Measurements from ENCODE around the gene SLC49A3.
A peak's percentile ranks its signal among the peaks of the same experiment; 100 is the strongest.

The SLC49A3 gene

DNA sequence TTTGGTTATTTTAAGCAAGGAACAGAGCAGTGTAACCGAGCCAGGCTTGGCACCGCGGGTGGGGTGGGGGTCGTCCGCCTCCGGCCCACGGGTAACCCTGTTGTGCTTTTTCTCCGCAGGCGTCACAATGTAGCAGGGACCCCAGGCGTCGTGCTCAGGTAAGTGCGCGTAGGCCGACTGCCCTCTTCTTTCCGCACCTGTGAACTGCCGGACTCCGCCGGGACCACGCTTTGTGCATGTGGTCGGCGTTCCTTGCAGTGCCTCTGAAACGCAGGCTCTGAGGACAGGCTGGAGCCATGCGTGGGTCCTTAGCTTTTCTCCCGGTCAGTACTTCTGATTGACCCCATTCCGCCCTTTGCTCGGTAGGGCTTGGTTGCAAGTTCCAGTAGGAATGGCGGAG, 41.6 kb upstream of the SLC49A3 start:
- Histone ChIP-seq H3K4me1 (ENCODE audit: control insufficient read depth, insufficient read depth, low read length, poor library complexity, severe bottlenecking) (peaks cover 4% of the 10 kb centered on the region), H3K9me3 (ENCODE audit: control insufficient read depth, low read length) (no peaks in the 10 kb centered on the region), H3K27ac (ENCODE audit: low read depth, low read length, severe bottlenecking) (no peak overlapping the region), H3K36me3 (ENCODE audit: control insufficient read depth, insufficient read depth, low read length) (peaks cover 80% of the 10 kb centered on the region), H3K4me3 (ENCODE audit: extremely low read depth, insufficient read depth, low read length, poor library complexity, severe bottlenecking) (no peak overlapping the region)
- WGBS, 2 experiments (ENCODE audit: insufficient coverage in 2 of 2), result 94 to 97% methylated on average over 26 to 27 of the region's 27 CpGs

GRCh38 chr4:729336-730315, 40.7 kb upstream of the SLC49A3 start:
- H3K4me3 ChIP-seq (ENCODE audit: extremely low read depth, insufficient read depth, low read length, poor library complexity, severe bottlenecking), result no peak overlapping the region
- 96 to 97% methylated on average over 15 to 16 of the region's 20 CpGs for WGBS, 2 experiments (ENCODE audit: insufficient coverage in 2 of 2)

GRCh38 chr4:727576-727975, 38.6 kb upstream of the SLC49A3 start:
- peaks cover 68% of the 10 kb centered on the region for H3K36me3 ChIP-seq (ENCODE audit: control insufficient read depth, insufficient read depth, low read length)
- WGBS, 2 experiments (ENCODE audit: insufficient coverage in 2 of 2), result 96 to 100% methylated on average over 5 to 6 of the region's 6 CpGs
- H3K9me3 ChIP-seq (ENCODE audit: control insufficient read depth, low read length), result no peaks in the 10 kb centered on the region
- H3K4me3 ChIP-seq (ENCODE audit: extremely low read depth, insufficient read depth, low read length, poor library complexity, severe bottlenecking), result no peak overlapping the region
- no peak overlapping the region for H3K27ac ChIP-seq (ENCODE audit: low read depth, low read length, severe bottlenecking)
- peaks cover 4% of the 10 kb centered on the region for H3K4me1 ChIP-seq (ENCODE audit: control insufficient read depth, insufficient read depth, low read length, poor library complexity, severe bottlenecking)

More at GRCh38 chr4:729336-730315, 40.7 kb upstream of the SLC49A3 start:
- Histone ChIP-seq H3K27ac (ENCODE audit: low read depth, low read length, severe bottlenecking) (no peak overlapping the region), H3K36me3 (ENCODE audit: control insufficient read depth, insufficient read depth, low read length) (peaks cover 71% of the 10 kb centered on the region), H3K4me1 (ENCODE audit: control insufficient read depth, insufficient read depth, low read length, poor library complexity, severe bottlenecking) (peaks cover 4% of the 10 kb centered on the region), H3K9me3 (ENCODE audit: control insufficient read depth, low read length) (no peaks in the 10 kb centered on the region)

DNA sequence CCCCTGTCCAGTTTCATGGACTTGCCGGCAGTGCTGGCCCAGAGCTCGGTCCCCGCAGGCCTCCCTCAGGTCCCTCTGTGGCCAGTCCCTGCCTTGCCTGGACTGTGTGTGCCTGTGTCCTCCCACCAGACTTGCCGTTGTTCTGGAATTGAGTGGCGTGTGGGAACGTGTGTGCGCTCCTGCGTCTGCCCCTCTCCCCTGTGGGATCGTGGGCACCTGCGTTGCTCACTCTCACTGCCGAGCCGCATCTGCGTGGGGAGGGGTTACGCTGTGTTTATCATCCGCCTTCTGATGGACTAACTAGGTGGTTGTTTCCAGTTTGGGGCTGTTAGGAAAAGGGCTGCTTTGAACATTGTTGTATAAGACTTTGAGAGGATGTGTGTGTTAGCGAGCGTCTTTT, 37.9 kb upstream of the SLC49A3 start:
- Histone ChIP-seq H3K4me1 (ENCODE audit: control insufficient read depth, insufficient read depth, low read length, poor library complexity, severe bottlenecking) (peaks cover 4% of the 10 kb centered on the region), H3K9me3 (ENCODE audit: control insufficient read depth, low read length) (no peaks in the 10 kb centered on the region), H3K27ac (ENCODE audit: low read depth, low read length, severe bottlenecking) (no peak overlapping the region), H3K36me3 (ENCODE audit: control insufficient read depth, insufficient read depth, low read length) (peaks cover 72% of the 10 kb centered on the region), H3K4me3 (ENCODE audit: extremely low read depth, insufficient read depth, low read length, poor library complexity, severe bottlenecking) (no peak overlapping the region)
- 91 to 96% methylated on average over 8 to 17 of the region's 17 CpGs for WGBS, 2 experiments (ENCODE audit: insufficient coverage in 2 of 2)

GRCh38 chr4:726235-726787, 37.4 kb upstream of the SLC49A3 start:
- no peak overlapping the region for H3K4me3 ChIP-seq (ENCODE audit: extremely low read depth, insufficient read depth, low read length, poor library complexity, severe bottlenecking)
- 91 to 96% methylated on average over 12 of the region's 16 CpGs for WGBS, 2 experiments (ENCODE audit: insufficient coverage in 2 of 2)
- peaks cover 4% of the 10 kb centered on the region for H3K4me1 ChIP-seq (ENCODE audit: control insufficient read depth, insufficient read depth, low read length, poor library complexity, severe bottlenecking)
- no peak overlapping the region for H3K27ac ChIP-seq (ENCODE audit: low read depth, low read length, severe bottlenecking)
- no peaks in the 10 kb centered on the region for H3K9me3 ChIP-seq (ENCODE audit: control insufficient read depth, low read length)
- peaks cover 76% of the 10 kb centered on the region for H3K36me3 ChIP-seq (ENCODE audit: control insufficient read depth, insufficient read depth, low read length)

- H3K27ac ChIP-seq (ENCODE audit: low read depth, low read length, severe bottlenecking), result no peak overlapping the region
Measured at GRCh38 chr4:725391-726234, 36.7 kb upstream of the SLC49A3 start.

GRCh38 chr4:723751-724530, 35.0 kb upstream of the SLC49A3 start:
- WGBS, 2 experiments (ENCODE audit: insufficient coverage in 2 of 2), result 96% methylated on average over 23 to 24 of the region's 28 CpGs
- peak overlapping the region; percentile 10 for H3K27ac ChIP-seq (ENCODE audit: low read depth, low read length, severe bottlenecking)
- H3K9me3 ChIP-seq (ENCODE audit: control insufficient read depth, low read length), result no peaks in the 10 kb centered on the region

More at GRCh38 chr4:725391-726234, 36.7 kb upstream of the SLC49A3 start:
- peaks cover 75% of the 10 kb centered on the region for H3K36me3 ChIP-seq (ENCODE audit: control insufficient read depth, insufficient read depth, low read length)
- H3K4me1 ChIP-seq (ENCODE audit: control insufficient read depth, insufficient read depth, low read length, poor library complexity, severe bottlenecking), result peaks cover 4% of the 10 kb centered on the region
- no peak overlapping the region for H3K4me3 ChIP-seq (ENCODE audit: extremely low read depth, insufficient read depth, low read length, poor library complexity, severe bottlenecking)
- 95 to 98% methylated on average over 33 to 35 of the region's 41 CpGs for WGBS, 2 experiments (ENCODE audit: insufficient coverage in 2 of 2)
- H3K9me3 ChIP-seq (ENCODE audit: control insufficient read depth, low read length), result no peaks in the 10 kb centered on the region

DNA sequence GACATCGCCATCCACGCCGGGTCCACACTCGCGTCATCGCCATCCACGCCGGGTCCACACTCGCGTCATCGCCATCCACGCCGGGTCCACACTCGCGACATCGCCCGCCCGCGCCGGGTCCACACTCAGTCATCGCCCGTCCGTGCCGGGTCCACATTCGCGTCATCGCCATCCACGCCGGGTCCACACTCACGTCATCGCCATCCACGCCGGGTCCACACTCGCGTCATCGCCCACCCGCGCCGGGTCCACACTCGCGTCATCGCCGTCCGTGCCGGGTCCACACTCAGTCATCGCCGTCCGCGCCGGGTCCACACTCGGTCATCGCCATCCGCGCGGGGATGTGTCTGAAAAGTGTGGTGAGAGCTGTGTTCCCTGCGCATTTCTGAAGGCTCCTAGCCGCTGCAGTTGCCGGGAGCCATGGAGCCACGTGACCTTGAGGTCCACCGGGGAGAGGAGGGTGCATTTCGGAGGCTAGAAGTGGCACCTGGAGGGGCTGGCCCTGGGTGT, 34.0 kb upstream of the SLC49A3 start:
- Histone ChIP-seq H3K27ac (ENCODE audit: low read depth, low read length, severe bottlenecking) (no peak overlapping the region), H3K9me3 (ENCODE audit: control insufficient read depth, low read length) (no peaks in the 10 kb centered on the region), H3K36me3 (ENCODE audit: control insufficient read depth, insufficient read depth, low read length) (peaks cover 61% of the 10 kb centered on the region), H3K4me1 (ENCODE audit: control insufficient read depth, insufficient read depth, low read length, poor library complexity, severe bottlenecking) (peaks cover 4% of the 10 kb centered on the region), H3K4me3 (ENCODE audit: extremely low read depth, insufficient read depth, low read length, poor library complexity, severe bottlenecking) (no peak overlapping the region)
- WGBS, 2 experiments (ENCODE audit: insufficient coverage in 2 of 2), result 97 to 98% methylated on average over 53 to 61 of the region's 61 CpGs

More at GRCh38 chr4:723751-724530, 35.0 kb upstream of the SLC49A3 start:
- peaks cover 4% of the 10 kb centered on the region for H3K4me1 ChIP-seq (ENCODE audit: control insufficient read depth, insufficient read depth, low read length, poor library complexity, severe bottlenecking)
- H3K36me3 ChIP-seq (ENCODE audit: control insufficient read depth, insufficient read depth, low read length), result peaks cover 68% of the 10 kb centered on the region
- no peak overlapping the region for H3K4me3 ChIP-seq (ENCODE audit: extremely low read depth, insufficient read depth, low read length, poor library complexity, severe bottlenecking)

- WGBS, 2 experiments (ENCODE audit: insufficient coverage in 2 of 2), result 98 to 99% methylated on average over 37 to 47 of the region's 47 CpGs
- H3K9me3 ChIP-seq (ENCODE audit: control insufficient read depth, low read length), result no peaks in the 10 kb centered on the region
- H3K27ac ChIP-seq (ENCODE audit: low read depth, low read length, severe bottlenecking), result no peak overlapping the region
- H3K4me3 ChIP-seq (ENCODE audit: extremely low read depth, insufficient read depth, low read length, poor library complexity, severe bottlenecking), result no peak overlapping the region
- peaks cover 4% of the 10 kb centered on the region for H3K4me1 ChIP-seq (ENCODE audit: control insufficient read depth, insufficient read depth, low read length, poor library complexity, severe bottlenecking)
- peaks cover 55% of the 10 kb centered on the region for H3K36me3 ChIP-seq (ENCODE audit: control insufficient read depth, insufficient read depth, low read length)
Measured at GRCh38 chr4:722169-722725, 33.3 kb upstream of the SLC49A3 start.

All from mesodermal cell (in vitro differentiated cells).